Stimulated activated CD8-positive, alpha-beta memory T cell treated with anti-CD3 and anti-CD28 coated beads, Interleukin-12 subunit alpha, Interleukin-12 subunit beta, amount 100 ng/mL, for 4 hours (primary cell): ENCODE measurements around the gene CACUL1.
"Not testable (repeated sequence)": the region's sequence is repeated elsewhere in the genome, so short reads cannot be mapped to it uniquely, and the experiment has no call there.

ENCODE experiments used
- DNase-seq: peaks from one replicate; pipeline ENCODE4 v3.0.0-alpha.2; 2020; ENCODE audit warnings: low read depth

The CACUL1 gene

GRCh38 chr10:118687472-118687871 is 67.3 kb downstream of the CACUL1 start:
- no peak for DNase-seq

DNA sequence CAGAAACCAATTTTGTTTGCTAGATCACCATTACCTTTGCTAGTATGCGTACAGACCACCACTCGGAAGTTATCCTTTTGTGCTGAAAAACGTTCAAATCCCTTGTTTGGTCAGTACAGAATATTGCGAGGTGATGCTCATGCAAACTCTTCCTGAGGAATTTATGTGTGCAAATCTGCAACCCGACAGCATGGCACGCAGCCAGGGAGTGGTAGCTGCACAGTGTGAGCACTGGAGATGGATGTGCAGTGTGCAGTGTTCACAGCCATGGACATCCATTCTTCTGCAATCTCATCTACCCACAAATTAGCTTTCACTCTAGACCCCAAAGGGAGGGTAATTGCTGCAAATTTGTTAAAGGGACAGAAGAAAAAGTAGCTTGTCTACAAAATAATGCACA is 72.2 kb downstream of the CACUL1 start:
- DNase-seq: no peak

GRCh38 chr10:118680197-118680596 is 74.6 kb downstream of the CACUL1 start:
- DNase-seq: no peak

DNA sequence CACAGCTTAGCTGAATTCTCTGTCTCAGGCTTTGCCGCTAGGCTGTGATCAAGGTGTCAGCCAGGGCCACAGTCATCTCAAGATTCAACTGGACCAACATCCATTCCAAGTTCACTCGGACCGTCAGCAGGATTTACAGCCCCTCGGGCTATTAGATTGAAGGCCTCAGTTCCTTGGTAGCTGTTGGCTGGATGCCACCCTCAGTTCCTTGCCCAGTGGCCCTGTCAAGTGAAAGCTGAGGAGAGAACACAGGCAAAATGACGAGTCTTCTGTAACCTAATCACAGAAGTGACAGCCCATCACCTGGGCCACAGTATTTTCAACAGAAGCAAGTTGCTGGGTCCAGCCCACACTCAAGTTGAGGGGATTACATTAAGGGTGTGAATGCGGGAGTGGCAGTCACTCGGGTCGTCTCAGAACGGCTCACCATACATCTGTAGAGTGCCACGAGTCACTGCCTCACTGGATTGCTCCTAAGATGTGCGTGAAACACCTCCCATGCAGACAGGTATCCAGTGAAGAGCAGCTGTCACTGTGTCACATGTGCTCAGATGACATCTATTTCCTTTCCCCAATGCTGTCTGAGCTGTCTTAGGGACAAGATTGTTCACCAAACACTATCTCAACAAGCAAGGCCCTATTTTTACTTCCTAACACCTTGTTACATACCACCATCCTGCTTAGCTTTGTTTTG is 80.4 kb downstream of the CACUL1 start:
- no peak for DNase-seq

- DNase-seq: no peak
Observed at GRCh38 chr10:118672766-118673715, 81.7 kb downstream of the CACUL1 start.

DNA sequence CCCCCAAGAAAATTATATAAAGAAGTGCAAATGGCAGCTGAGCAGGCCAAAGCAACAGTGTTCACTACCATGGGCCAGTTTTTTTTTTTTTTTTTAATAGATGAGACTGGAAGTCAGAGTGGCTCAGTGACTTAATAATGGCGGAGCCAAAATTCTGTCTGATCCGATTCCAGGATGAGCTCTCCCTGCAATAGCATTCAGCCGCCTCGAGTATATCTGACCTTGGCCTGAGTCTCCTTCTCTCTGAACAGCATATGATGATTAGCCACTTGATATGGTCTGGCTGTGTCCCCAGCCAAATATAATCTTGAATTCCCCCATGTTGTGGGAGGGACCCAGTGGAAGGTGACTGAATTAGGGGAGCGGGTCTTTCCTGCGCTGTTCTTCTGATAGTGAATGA is 82.6 kb downstream of the CACUL1 start:
- no peak for DNase-seq

DNA sequence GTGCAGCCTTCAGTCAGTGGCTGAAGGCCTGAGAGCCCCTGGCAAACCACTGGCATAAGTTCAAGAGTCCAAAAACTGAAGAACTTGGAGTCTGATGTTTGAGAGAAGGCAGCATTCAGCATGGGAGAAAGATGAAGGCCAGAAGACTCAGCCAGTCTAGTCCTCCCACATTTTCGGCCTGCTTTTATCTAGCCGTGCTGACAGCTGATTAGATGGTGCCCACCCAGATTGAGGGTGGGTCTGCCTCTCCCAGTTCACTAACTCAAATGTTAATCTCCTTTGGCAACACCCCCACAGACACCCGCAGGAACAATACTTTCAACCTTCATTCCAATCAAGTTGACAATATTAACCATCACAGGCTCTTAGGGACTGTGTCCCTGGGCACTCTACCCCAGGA is 83.5 kb downstream of the CACUL1 start:
- not testable (repeated sequence) for DNase-seq

DNA sequence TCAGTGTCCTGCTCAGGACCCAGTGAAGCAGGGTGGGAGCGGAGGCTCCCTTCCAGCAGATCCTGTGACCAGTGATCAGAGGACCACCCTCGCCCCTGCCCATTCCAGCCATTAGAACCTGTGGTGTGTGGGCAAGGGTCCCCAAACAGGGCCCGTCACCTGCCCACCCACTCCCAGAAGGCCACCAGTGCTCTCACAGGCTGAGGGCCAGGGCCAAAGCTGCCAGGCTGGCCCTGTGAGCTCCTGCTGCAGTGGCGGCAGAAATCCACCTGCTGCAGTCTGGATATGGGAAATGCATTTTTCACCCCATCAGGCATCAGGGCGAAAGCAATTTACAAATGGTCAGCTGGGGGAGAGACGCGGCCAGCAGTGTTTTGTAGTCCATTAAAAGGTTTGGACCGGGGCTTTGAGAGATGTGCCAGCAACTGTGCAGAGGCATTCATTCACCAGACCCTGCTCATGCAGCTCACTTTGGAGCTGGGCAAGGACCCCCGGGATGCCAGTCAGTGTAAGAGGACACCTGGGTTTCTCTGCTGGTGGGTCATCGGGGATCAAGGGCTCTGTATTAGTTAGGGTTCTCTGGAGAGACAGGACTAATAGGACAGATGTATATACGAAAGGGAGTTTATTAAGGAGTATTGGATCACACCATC is 84.2 kb downstream of the CACUL1 start:
- no peak for DNase-seq

DNA sequence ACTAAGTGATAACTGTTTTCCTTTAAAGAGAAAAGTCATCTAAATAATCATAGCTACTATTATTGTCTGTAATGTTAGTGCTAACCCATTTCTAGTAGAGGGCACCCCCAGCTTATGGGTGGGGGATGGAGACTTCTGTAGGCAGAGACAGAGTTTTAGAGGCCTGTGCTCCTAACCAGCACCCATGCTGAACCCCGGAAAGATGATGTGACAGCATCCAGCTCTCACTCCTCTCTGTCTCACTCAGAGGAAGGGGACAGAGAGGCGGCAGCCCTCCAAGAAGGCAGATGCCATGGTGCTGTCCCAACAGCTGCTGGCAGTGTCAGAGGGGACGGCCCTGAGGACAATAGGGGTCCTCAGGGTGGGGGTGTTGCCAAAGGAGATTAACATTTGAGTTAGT is 84.9 kb downstream of the CACUL1 start:
- no peak for DNase-seq

- DNase-seq: no peak
Observed at GRCh38 chr10:118669020-118669791, 85.6 kb downstream of the CACUL1 start.

DNA sequence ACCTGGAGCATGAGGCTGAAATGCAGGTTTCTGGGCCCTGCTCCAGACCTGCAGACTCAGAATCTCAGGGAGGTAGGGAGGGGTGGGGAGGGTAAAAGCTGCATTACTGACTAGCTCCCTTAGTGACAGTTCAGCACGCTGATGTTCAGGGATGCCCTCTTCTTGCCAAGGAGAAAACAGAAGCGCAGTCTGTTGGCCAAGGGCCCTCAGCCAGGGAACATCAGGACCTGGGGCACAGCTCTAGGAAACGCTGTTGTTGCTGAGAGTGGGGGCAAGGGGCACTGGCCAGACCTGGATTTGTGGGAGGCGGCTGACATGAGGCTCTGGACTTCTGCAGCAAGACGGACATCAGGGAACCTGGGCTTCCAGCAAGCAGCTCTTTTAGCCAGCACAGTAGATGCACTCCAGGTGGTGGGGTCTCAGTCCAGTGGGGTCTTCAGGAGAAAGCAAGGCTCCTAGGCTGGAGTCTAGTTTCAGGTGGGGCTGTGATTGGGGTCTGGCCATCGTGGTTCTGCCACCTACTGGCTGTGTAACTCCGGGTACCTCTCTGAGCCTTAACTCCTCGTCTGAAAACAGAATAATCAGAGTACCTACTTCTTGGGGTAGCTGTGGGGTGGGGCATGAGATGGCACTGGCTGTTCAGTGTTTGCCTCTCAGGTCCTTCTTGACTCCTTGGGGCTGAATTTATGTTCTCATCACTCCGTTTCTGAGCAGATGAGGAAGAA is 86.4 kb downstream of the CACUL1 start:
- no peak for DNase-seq

DNA sequence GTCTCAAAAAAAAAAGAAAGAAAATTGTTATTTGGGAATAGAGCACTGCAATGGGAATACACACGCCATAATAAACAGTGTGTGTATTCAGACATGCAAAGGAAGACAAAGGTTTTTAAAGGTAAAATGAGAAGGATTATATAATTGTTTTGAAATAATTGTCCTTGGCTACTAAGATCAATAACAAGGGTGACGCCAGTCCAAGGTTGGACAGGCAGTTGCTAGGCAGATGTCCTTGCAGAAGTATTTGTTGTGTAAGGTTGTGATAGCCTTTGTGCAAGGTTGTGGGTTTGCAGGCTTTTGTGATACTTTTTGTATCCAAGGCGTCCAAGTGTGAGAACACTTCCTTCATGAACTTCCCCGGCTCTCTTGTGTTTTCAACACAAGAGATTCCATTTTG is 87.0 kb downstream of the CACUL1 start:
- no peak for DNase-seq

DNA sequence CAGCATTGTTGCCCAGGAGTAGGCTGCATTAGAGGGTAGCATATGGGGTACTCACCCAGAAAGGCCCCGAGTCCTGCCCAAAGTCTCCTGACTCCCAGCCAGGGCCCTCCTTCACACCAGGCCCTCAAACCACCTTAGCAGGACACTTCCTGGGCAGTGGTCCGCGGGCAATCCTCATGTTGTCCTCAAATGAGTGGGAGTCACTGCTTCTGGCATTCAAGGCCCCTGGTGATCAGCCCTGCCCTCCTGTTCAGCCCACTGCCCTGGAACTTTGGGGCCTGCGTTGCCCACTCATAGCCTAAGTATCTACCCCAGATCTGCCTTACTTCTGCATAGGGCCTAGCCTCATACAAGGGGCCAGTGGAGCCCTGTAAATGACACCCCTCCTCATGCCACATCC is 88.4 kb downstream of the CACUL1 start:
- no peak for DNase-seq

DNA sequence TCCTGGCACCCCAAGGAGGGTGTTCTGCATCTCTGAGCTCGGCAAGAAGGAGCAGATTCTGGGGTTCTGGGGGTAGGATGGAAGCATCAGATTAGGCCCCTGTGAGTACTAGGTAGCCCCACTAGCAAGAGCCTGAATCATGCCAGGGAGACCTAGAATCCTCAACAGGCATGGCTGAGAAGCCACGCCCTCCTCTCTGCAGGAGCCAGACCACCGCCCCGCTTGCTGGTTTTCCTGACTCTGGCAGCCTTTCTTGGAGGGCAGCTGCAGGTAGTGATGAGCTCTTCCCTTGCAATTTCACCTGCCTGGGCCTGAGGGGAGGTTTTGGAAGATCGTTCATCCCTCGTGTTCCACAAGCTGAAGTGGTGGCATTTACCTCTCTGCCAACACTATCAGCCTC is 90.4 kb downstream of the CACUL1 start:
- DNase-seq: no peak

- DNase-seq: no peak
Observed at GRCh38 chr10:118663176-118663575, 91.6 kb downstream of the CACUL1 start.

GRCh38 chr10:118662228-118663035 is 92.3 kb downstream of the CACUL1 start:
- no peak for DNase-seq

DNA sequence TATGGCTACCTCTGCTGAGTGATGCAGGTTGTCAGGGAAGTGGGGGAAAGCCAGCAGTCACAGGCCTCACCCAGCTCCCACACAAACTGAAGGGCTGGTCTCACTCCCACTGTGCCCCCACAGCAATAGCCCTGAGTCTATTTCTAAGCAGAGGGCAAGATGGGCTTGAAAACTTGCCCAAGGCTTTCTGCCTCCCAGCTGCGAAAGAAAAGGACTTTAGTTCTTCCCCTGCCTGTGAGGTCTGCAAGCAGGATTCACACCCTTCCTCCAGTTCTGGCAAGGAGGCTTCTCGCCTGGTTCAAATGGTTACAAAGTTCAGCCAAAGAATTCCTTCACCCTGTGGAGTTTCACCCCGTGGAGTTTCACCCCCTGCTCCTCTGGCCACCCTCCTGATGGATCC is 96.0 kb downstream of the CACUL1 start:
- no peak for DNase-seq

DNA sequence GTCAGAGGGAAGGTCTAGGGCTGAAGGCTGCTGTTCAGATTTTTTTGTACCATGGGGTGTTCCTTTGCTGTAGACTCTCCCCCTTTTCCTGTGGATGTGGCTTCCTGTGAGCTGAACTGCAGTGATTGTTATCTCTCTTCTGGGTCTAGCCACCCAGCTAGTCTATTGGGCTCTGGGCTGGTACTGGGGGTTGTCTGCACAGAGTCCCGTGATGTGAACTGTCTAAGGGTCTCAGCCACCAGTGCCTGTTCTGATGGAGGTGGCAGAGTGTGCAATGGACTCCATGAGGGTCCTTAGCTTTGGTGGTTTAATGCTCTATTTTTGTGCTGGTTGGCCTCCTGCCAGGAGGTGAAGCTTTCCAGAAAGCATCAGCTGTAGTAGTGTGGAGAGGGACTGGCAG is 96.6 kb downstream of the CACUL1 start:
- DNase-seq: not testable (repeated sequence)

DNA sequence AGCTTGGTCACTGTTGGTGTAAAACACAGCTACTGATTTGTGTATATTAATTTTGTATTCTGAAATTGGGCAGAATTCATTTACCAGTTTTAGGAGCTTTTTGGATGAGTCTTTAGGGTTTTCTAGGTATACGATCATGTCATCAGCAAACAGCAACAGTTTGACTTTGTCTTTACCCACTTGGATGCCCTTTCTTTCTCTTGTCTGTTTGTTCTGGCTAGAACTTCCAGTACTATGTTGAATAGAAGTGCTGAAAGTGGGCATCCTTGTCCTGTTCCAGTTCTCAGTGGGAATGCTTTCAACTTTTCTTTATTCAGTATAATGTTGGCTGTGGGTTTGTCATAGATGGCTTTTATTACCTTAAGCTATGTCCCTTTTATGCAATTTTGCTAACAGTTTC is 109.5 kb downstream of the CACUL1 start:
- not testable (repeated sequence) for DNase-seq

DNA sequence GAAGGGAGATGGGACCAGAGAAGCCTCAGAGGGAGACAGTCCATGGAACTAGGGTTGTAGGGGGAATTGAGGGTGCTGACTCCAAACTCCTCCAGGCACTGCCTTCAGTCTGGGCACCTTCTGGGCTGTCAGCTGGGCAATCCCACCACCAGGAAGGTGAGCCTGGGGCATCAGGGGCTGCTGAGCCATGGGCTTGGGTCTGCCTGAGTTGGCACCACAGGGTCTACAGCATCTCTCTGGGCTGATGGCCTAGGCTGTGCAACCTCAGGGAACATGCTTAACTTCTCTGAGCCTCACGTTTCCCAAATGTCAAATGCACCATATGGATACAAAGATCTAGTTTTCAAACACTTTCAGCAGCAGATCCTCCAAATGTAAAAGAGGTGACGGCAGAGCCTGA is 112.5 kb downstream of the CACUL1 start:
- no peak for DNase-seq

DNA sequence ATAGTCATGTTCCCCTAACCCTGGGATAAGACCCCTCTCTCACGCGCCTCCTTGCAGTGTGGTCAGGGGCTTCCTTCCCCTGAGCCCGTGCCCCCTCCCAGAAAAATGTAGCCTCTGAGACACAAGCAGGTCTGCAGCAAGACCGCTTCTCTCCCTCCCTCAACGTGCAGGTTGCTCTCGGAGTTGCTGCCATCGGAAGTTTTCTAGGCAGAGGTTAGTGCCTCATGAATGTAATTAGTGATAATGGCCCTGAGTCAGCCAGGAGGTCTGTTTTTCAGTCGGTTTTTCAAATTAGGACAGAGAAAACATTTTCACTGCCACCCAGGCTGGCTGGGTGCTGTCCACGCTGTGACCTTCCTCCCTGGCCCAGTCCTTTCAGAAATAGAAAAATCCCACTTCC is 116.1 kb downstream of the CACUL1 start:
- DNase-seq: no peak
